Neural cell (in vitro differentiated cells): Measurements from ENCODE around the gene C1orf198. TPM values are rescaled to one million over a fixed set of nuclear protein-coding genes. Genes with fewer than 3 reads are reported as not detected.

Experiments used
- H2AFZ ChIP-seq: fragments of 200-600, 300-800 bp; sonication (generic), shearing (Covaris generic); 2 replicates; pipeline ENCODE4 v1.6.0; 2014; ENCODE audit warnings: low read depth, mild to moderate bottlenecking, antibody characterized with exemption, low read length, moderate library complexity
- H3F3A ChIP-seq: fragments of 200-600 bp; shearing (Covaris generic); 2 replicates; pipeline ENCODE4 v1.6.1; 2016; ENCODE audit warnings: mild to moderate bottlenecking, moderate library complexity, mixed read lengths, antibody characterized with exemption, low read length; ENCODE audit not compliant: insufficient read depth, poor library complexity, severe bottlenecking
- H3K27ac ChIP-seq: fragments of 200-600, 300-800 bp; sonication (generic), shearing (Covaris generic); 2 replicates; pipeline ENCODE4 v1.5.1; 2014; ENCODE audit warnings: mild to moderate bottlenecking, low read length, moderate library complexity
- H3K27me3 ChIP-seq: fragments of 300-800, 200-600 bp; sonication (generic), shearing (Covaris generic); 2 replicates; pipeline ENCODE4 v1.6.0; 2014; ENCODE audit warnings: mild to moderate bottlenecking, low read depth, low read length, moderate library complexity; ENCODE audit not compliant: insufficient read depth
- H3K36me3 ChIP-seq: fragments of 300-800, 200-600 bp; sonication (generic), shearing (Covaris generic); 2 replicates; pipeline ENCODE4 v1.5.1; 2014; ENCODE audit warnings: mild to moderate bottlenecking, antibody characterized with exemption, low read length, moderate library complexity; ENCODE audit not compliant: insufficient read depth
- H3K4me2 ChIP-seq: fragments of 300-800, 200-600 bp; sonication (generic), shearing (Covaris generic); 2 replicates; pipeline ENCODE4 v1.6.0; 2014; ENCODE audit warnings: mild to moderate bottlenecking, low read length
- H3K4me3 ChIP-seq: fragments of 300-800, 200-600 bp; sonication (generic), shearing (Covaris generic); 2 replicates; pipeline ENCODE4 v1.5.1; 2014; ENCODE audit warnings: mild to moderate bottlenecking, low read length, moderate library complexity
- H3K79me2 ChIP-seq: fragments of 200-600 bp; shearing (Covaris generic); replicated peaks from 2 replicates; pipeline ENCODE4 v1.6.0; 2014; ENCODE audit warnings: mild to moderate bottlenecking, low read length, moderate library complexity; ENCODE audit not compliant: insufficient read depth
- H3K9ac ChIP-seq: fragments of 300-800, 200-600 bp; sonication (generic), shearing (Covaris generic); 2 replicates; pipeline ENCODE4 v1.6.1; 2016; ENCODE audit warnings: mild to moderate bottlenecking, low read length, mixed read lengths
- H3K9me2 ChIP-seq: fragments of 200-600 bp; shearing (Covaris generic); 2 replicates; pipeline ENCODE4 v1.6.1; 2016; ENCODE audit warnings: mild to moderate bottlenecking, low read length, mixed read lengths; ENCODE audit not compliant: insufficient read depth
- H3K9me3 ChIP-seq: fragments of 200-600, 300-800 bp; sonication (generic), shearing (Covaris generic); 2 replicates; pipeline ENCODE4 v1.6.1; 2016; ENCODE audit warnings: mild to moderate bottlenecking, mixed run types, low read length, moderate library complexity, mixed read lengths
- H4K20me1 ChIP-seq: fragments of 200-600 bp; shearing (Covaris generic); 2 replicates; pipeline ENCODE4 v1.6.1; 2016; ENCODE audit warnings: mild to moderate bottlenecking, mixed run types; ENCODE audit not compliant: insufficient read depth
- EP300 ChIP-seq: fragments of 450-650 bp; conservative IDR thresholded peaks from 2 replicates; pipeline ENCODE4 v1.6.1; 2014; ENCODE audit warnings: antibody characterized with exemption, mild to moderate bottlenecking, moderate library complexity; ENCODE audit not compliant: poor library complexity, severe bottlenecking
- EZH2 ChIP-seq: fragments of 200-600, 300-800 bp; shearing (Covaris generic), sonication (generic); IDR thresholded peaks from 2 replicates; pipeline ENCODE4 v1.6.1; 2014; ENCODE audit warnings: antibody characterized with exemption, low read length, borderline replicate concordance, mild to moderate bottlenecking; ENCODE audit not compliant: insufficient read depth, poor library complexity, severe bottlenecking
- MXI1 ChIP-seq: fragments of 450-650 bp; conservative IDR thresholded peaks from 2 replicates; pipeline ENCODE4 v1.6.1; 2014; ENCODE audit warnings: antibody characterized with exemption, mild to moderate bottlenecking; ENCODE audit not compliant: poor library complexity, severe bottlenecking
- POLR2AphosphoS5 ChIP-seq: IDR thresholded peaks from 2 replicates; pipeline ENCODE4 v1.6.1; 2012
- RAD21 ChIP-seq: fragments of 450-650 bp; conservative IDR thresholded peaks from 2 replicates; pipeline ENCODE4 v1.6.1; 2014; ENCODE audit warnings: antibody characterized with exemption, mild to moderate bottlenecking, moderate library complexity
- SMC3 ChIP-seq: fragments of 450-650 bp; conservative IDR thresholded peaks from 2 replicates; pipeline ENCODE4 v1.6.1; 2014; ENCODE audit warnings: antibody characterized with exemption, mild to moderate bottlenecking, moderate library complexity; ENCODE audit not compliant: poor library complexity
- TAF1 ChIP-seq: IDR thresholded peaks from 2 replicates; pipeline ENCODE4 v1.6.1; 2012; ENCODE audit warnings: low read depth
- polyA plus RNA-seq: library from polyadenylated mRNA; depleted of rRNA; stranded (reverse); fragments of >200 nt; gene quantifications from 2 replicates; pipeline ENCODE4 v1.2.3, GENCODE V29; 2014
- TF ChIP-seq, protein P1 (sequence below): fragments of 450-650 bp; IDR thresholded peaks from 2 replicates; pipeline ENCODE4 v1.5.1; 2014; ENCODE audit warnings: antibody characterized with exemption, mild to moderate bottlenecking, moderate library complexity; ENCODE audit not compliant: poor library complexity, severe bottlenecking
- TF ChIP-seq, protein P2 (sequence below): IDR thresholded peaks from 2 replicates; pipeline ENCODE4 v1.6.1; 2012; ENCODE audit warnings: borderline replicate concordance

Gene C1orf198
- polyA plus RNA-seq, 1 donor from 2014 or later = 16.7 TPM

DNA sequence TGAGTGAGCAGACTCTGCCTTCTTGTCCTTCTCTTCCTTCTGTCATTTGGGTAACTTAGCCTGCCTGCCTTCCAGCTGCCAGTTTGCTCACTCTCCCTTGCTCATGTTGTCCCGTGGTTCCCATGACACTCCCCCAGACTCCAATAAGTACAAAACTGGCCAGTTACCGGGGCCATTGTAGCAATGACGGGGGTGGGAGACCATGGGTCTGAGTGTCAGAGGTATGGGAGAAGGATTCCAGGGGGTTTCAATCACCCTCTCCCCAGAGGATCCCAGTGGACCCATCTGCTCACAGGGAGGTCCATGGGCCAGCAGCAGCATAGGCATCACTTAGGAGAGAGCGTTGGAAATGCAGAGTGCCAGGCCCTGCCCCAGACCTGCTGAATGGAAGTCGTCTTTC, 69.8 kb downstream of the C1orf198 start (continued):
- TF ChIP-seq POLR2AphosphoS5 (no peak), SMC3 (no peak)

DNA sequence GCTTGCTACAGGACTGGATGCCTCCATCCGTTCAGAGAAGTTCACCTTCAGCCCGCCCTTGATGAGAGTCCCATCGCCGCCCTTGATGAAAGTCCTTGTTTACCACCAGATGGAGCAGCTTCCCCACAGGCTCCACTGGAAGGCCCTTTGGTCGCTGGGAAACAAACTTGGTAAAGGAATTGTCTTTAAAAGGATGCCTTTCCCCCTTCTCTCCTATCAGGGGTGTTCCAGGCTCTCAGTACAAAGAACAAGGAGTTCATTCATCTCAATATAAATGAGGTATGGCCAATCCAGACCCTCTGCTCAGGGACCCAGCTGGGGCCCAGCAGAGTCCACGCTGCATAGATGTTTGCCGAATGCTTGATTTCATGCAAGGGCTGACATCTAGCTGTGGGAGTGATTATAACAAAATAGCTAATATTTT, 70.4 kb downstream of the C1orf198 start:
- Histone ChIP-seq H2AFZ (no peak overlapping the region), H3K9ac (no peak overlapping the region), H4K20me1 (no peaks in the 10 kb centered on the region), H3F3A (no peaks in the 10 kb centered on the region), H3K9me2 (no peaks in the 10 kb centered on the region), H3K9me3 (no peaks in the 10 kb centered on the region), H3K79me2 (no peaks in the 10 kb centered on the region), H3K4me3 (no peak overlapping the region), H3K4me2 (no peak overlapping the region), H3K27me3 (no peaks in the 10 kb centered on the region), H3K27ac (no peak overlapping the region), H3K36me3 (no peaks in the 10 kb centered on the region)
- TF ChIP-seq SMC3 (peak; percentile 70), RAD21 (peak; percentile 66), TAF1 (no peak)
- TF ChIP-seq, protein P1, sequence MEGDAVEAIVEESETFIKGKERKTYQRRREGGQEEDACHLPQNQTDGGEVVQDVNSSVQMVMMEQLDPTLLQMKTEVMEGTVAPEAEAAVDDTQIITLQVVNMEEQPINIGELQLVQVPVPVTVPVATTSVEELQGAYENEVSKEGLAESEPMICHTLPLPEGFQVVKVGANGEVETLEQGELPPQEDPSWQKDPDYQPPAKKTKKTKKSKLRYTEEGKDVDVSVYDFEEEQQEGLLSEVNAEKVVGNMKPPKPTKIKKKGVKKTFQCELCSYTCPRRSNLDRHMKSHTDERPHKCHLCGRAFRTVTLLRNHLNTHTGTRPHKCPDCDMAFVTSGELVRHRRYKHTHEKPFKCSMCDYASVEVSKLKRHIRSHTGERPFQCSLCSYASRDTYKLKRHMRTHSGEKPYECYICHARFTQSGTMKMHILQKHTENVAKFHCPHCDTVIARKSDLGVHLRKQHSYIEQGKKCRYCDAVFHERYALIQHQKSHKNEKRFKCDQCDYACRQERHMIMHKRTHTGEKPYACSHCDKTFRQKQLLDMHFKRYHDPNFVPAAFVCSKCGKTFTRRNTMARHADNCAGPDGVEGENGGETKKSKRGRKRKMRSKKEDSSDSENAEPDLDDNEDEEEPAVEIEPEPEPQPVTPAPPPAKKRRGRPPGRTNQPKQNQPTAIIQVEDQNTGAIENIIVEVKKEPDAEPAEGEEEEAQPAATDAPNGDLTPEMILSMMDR = peak; percentile 55
- TF ChIP-seq, protein P2, sequence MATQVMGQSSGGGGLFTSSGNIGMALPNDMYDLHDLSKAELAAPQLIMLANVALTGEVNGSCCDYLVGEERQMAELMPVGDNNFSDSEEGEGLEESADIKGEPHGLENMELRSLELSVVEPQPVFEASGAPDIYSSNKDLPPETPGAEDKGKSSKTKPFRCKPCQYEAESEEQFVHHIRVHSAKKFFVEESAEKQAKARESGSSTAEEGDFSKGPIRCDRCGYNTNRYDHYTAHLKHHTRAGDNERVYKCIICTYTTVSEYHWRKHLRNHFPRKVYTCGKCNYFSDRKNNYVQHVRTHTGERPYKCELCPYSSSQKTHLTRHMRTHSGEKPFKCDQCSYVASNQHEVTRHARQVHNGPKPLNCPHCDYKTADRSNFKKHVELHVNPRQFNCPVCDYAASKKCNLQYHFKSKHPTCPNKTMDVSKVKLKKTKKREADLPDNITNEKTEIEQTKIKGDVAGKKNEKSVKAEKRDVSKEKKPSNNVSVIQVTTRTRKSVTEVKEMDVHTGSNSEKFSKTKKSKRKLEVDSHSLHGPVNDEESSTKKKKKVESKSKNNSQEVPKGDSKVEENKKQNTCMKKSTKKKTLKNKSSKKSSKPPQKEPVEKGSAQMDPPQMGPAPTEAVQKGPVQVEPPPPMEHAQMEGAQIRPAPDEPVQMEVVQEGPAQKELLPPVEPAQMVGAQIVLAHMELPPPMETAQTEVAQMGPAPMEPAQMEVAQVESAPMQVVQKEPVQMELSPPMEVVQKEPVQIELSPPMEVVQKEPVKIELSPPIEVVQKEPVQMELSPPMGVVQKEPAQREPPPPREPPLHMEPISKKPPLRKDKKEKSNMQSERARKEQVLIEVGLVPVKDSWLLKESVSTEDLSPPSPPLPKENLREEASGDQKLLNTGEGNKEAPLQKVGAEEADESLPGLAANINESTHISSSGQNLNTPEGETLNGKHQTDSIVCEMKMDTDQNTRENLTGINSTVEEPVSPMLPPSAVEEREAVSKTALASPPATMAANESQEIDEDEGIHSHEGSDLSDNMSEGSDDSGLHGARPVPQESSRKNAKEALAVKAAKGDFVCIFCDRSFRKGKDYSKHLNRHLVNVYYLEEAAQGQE = no peak

DNA sequence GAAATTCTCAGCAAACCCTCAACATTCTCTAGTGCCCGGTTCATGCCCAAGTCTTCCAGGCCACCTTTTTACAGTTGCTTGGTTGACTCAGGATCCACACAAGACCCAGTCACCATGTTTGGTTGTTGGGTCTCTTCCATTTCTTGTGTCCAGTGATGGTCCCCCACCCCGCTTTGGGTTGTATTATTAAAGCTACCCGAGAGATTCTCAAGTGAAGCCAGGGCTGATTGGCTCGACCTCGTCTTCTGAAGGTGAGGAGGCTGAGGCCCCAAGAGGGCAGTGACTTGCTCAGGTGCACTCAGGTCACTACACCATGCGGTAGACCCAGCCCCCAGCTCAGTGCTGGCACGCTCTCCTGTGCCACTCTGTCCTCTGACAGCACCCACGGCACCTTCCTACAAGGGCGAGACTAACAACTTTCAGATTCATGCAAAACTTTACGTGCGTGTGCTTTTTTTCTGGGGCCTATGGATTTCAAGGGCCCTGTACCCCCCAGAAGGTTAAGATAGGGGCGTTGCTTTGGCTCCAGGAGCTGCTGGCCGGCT, 70.9 kb downstream of the C1orf198 start:
- Histone ChIP-seq H3F3A (no peaks in the 10 kb centered on the region), H3K9me3 (no peaks in the 10 kb centered on the region), H3K27me3 (no peaks in the 10 kb centered on the region), H3K9ac (no peak overlapping the region), H3K4me2 (no peak overlapping the region), H3K9me2 (no peaks in the 10 kb centered on the region), H3K79me2 (no peaks in the 10 kb centered on the region), H3K27ac (no peak overlapping the region), H4K20me1 (no peaks in the 10 kb centered on the region), H2AFZ (no peak overlapping the region), H3K36me3 (no peaks in the 10 kb centered on the region), H3K4me3 (no peak overlapping the region)
- TF ChIP-seq, protein P2 = no peak
- no peak for TF ChIP-seq RAD21
- TF ChIP-seq MXI1 = no peak
- TF ChIP-seq POLR2AphosphoS5 = no peak
- no peak for TF ChIP-seq EZH2
- no peak for TF ChIP-seq SMC3
- no peak for TF ChIP-seq EP300
- TF ChIP-seq, protein P1 = no peak
- no peak for TF ChIP-seq TAF1
